ENCODE measurements around the gene CCDC142. TPM values are rescaled to one million over a fixed set of nuclear protein-coding genes. Genes with fewer than 3 reads are reported as not detected.

CCDC142 gene
- total RNA-seq, 4 donors from 2014 or later, result 7.4 to 31.6 (median 27.3) TPM

DNA sequence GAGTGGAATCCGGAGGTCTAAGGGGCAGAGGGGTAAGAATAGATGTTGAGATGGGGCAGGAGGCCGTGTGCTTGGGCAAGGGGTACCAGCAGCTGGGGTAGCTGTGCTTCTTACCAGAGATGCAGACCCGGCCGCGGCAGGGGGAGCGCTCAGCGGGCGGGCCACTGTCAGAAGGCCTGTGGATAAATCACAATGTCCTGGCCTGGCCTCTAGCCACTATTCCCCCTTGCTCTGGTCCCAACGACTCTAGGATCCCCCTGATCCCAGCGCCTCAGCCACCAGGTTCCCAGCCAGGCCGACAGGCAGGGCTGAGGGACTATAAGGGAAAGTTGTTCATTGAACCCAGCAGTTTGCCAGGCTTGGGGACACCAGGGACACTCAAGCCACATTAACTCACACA lies 52.3 kb downstream of the CCDC142 start:
- no peak for DNase-seq (ENCODE audit: low spot score)

DNA sequence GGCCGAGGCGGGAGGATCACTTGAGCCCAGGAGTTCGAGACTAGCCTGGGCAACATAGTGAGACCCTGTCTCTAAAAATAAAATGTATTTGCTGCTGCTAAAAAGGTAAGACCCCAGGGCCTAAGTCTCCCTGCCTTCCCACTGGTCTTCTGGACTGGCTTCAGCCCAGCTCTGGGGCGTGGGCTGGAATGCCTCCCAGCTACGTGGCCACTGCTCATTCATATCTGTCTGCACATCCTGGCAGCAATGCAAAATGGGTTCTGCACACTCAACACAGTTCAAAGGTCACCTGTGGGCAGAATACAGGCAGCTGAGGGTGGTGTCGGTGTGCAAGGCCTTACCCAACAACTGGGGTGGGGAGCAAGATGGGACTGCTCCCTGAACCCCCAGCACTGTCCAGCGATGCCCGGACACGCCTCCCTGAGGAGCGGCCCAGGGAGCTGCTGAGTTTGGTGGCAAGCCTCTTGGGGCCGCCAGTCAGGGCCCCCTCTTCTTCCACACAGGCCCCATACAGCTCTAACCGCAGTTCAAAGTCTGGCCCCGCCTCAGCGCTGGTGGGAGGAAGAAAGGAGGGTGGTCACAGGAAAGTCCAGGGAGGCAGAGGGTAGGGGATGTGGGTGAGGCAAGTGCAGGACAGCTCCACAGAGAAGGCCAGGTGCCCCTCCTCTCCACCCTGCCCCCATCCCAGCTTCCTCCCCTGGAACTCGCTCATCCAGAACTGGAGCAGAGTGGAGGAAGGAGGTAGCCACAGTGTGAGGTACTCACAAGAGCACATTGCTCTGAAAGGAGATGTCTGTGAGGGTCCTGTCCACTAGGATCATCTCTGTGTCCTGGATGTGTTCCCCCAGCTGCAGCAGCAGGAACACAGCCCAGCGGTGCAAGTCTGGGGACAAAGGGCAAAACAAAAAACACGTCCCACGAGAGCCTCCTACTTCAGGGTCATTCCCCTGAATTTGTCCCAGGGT lies 53.0 kb downstream of the CCDC142 start:
- DNase-seq (ENCODE audit: low spot score), result no peak
- ATAC-seq (ENCODE audit: low FRiP score), result peak; percentile 41
- TF ChIP-seq, protein P1, sequence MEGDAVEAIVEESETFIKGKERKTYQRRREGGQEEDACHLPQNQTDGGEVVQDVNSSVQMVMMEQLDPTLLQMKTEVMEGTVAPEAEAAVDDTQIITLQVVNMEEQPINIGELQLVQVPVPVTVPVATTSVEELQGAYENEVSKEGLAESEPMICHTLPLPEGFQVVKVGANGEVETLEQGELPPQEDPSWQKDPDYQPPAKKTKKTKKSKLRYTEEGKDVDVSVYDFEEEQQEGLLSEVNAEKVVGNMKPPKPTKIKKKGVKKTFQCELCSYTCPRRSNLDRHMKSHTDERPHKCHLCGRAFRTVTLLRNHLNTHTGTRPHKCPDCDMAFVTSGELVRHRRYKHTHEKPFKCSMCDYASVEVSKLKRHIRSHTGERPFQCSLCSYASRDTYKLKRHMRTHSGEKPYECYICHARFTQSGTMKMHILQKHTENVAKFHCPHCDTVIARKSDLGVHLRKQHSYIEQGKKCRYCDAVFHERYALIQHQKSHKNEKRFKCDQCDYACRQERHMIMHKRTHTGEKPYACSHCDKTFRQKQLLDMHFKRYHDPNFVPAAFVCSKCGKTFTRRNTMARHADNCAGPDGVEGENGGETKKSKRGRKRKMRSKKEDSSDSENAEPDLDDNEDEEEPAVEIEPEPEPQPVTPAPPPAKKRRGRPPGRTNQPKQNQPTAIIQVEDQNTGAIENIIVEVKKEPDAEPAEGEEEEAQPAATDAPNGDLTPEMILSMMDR (IDR thresholded peaks at IDR 0.05), result no peak

More for the DNA sequence above, 52.3 kb downstream of the CCDC142 start:
- TF ChIP-seq, protein P1 (IDR thresholded peaks at IDR 0.05), result no peak
- ATAC-seq (ENCODE audit: low FRiP score), result no peak

DNA sequence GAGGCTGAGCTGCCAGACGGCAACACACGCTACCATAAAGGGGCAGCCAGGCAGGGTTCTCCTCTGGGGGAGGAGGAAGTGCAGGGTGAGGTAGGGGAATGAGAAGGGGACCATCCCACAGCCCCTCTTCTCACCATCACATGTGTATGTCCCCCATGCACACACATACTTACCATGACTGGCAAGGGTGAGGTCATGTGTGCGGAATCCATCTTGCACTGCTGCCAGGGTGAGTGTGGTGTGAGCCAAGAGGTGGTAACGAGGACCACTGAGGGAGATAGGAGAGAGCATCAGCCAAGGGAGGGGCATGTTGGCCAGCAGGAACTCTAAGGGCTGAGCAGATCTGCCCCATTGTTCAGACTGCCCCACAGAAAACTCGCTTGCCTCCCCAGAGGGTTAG lies 54.1 kb downstream of the CCDC142 start:
- no peak for ATAC-seq (ENCODE audit: low FRiP score)
- no peak for DNase-seq (ENCODE audit: low spot score)
- TF ChIP-seq, protein P1 (IDR thresholded peaks at IDR 0.05), result no peak

DNA sequence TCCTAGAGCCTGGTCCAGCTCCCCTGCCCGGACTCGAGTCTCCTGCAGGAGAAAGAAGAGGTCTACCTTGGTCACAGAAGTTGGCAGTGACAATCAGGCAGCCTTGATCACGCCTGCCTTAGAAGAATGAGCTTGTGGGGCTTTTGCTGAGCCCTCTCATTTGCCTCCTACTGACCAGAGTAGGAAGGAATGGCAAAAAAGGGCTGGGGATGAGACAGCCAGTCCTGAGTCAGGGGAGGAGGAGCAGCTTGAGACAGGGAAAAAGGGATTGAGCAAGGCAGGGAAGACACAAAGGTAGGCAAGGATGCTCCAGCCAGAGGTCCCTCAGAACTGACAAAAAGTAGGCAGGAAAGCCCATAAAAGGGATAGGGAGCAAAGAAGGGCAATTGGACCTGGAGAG lies 55.2 kb downstream of the CCDC142 start:
- DNase-seq (ENCODE audit: low spot score) (no peak), ATAC-seq (ENCODE audit: low FRiP score) (no peak)
- TF ChIP-seq, protein P1 (IDR thresholded peaks at IDR 0.05), result no peak

DNA sequence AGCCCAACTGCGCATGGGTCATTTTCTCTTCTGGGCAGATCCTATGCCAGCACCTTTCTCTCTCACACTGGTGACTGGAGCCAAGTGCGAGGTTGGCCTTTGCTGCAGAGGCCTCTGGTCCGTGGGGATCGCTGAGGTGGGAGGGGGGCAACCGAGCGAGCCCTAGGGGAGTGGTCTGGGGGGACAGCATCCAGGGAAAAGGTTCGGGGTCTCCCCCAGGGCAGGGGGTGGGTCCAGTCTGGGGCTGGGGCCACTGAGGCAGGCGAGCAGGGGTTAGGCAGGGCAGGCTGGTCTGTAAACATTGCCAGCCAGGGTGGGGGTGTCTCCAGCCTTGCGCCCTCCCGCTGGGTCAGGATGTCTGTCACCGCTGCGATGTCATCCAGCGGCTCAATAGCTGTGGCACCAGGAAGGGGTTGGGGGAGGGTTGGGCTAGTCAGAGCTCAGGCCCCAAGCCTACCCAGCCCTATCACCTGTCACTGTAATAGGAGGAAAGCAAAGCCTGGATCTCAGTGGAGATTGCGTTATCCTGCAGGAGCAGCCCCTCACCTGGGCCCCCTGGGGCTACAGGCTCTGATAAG lies 56.5 kb downstream of the CCDC142 start:
- TF ChIP-seq, protein P1 (IDR thresholded peaks at IDR 0.05), result no peak
- ATAC-seq (ENCODE audit: low FRiP score) (no peak), DNase-seq (ENCODE audit: low spot score) (no peak)

DNA sequence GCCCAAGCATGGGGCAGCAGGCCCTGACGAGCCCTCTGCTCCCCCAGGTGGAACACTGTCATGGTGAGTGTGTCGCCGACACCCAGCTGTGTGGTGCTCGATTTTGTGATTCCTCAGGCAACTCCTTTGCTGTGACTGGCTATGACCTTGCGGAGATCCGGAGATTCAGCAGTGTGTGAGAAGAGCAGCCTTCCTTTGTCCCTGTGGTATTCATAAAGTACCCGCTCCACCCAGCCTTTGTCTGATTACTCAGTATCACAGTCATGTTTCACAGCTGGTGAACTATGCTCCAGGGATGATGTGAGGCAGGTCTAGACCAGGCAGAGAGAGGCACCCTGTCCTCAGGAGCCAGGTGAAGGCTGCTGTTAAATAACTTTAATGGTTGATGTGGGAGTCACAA lies 57.3 kb downstream of the CCDC142 start:
- ATAC-seq (ENCODE audit: low FRiP score), result no peak
- TF ChIP-seq, protein P1 (IDR thresholded peaks at IDR 0.05), result no peak
- no peak for DNase-seq (ENCODE audit: low spot score)

All from omental fat pad (tissue), 4 donors.